ENCODE results near the gene DBN1. TPM values are rescaled to one million over a fixed set of nuclear protein-coding genes. Genes with fewer than 3 reads are reported as not detected.
A peak's percentile ranks its signal among the peaks of the same experiment; 100 is the strongest.

Gene DBN1
- total RNA-seq, 2 donors from 2014 or later, result 322 to 383 TPM

GRCh38 chr5:177429248-177430040 lies 44.0 kb downstream of the DBN1 start:
- no peaks in the 10 kb centered on the region for H3K9me3 Mint-ChIP-seq

GRCh38 chr5:177428574-177429217 lies 44.7 kb downstream of the DBN1 start:
- no peaks in the 10 kb centered on the region for H3K27me3 ChIP-seq (ENCODE audit: control insufficient read depth, insufficient read depth, low read length, poor library complexity, severe bottlenecking)
- DNase-seq, result peak; percentile 32
- Mint-ChIP-seq H3K4me1 (peaks cover 14% of the 10 kb centered on the region), H3K36me3 (ENCODE audit: low read depth) (peaks cover 10% of the 10 kb centered on the region), H3K9me3 (no peaks in the 10 kb centered on the region), H3K27ac (no peak overlapping the region), H3K27me3 (ENCODE audit: insufficient read depth) (peaks cover 7% of the 10 kb centered on the region), H3K4me3 (peak overlapping the region; percentile 74)
- no peak overlapping the region for H3K4me3 ChIP-seq (ENCODE audit: low read length)
- H3K9ac ChIP-seq (ENCODE audit: extremely low read depth, low read length, poor library complexity, severe bottlenecking), result no peak overlapping the region
- H3K4me1 ChIP-seq (ENCODE audit: control insufficient read depth, insufficient read depth, low read length), result no peaks in the 10 kb centered on the region
- WGBS, 2 experiments (ENCODE audit: insufficient coverage in 1 of 2, insufficient read length in 1 of 2), result 91 to 98% methylated on average over 9 to 10 of the region's 10 CpGs
- peaks cover 10% of the 10 kb centered on the region for H3K36me3 ChIP-seq (ENCODE audit: control insufficient read depth, insufficient read depth, low read length)
- no peaks in the 10 kb centered on the region for H3K9me3 ChIP-seq (ENCODE audit: control insufficient read depth, low read length)
- TF ChIP-seq CTCF (conservative IDR thresholded peaks at IDR 0.05), result no peak
- no peak overlapping the region for H3K27ac ChIP-seq (ENCODE audit: low read depth, low read length)

More at GRCh38 chr5:177429248-177430040, 44.0 kb downstream of the DBN1 start:
- H3K9ac ChIP-seq (ENCODE audit: extremely low read depth, low read length, poor library complexity, severe bottlenecking), result no peak overlapping the region
- TF ChIP-seq CTCF (conservative IDR thresholded peaks at IDR 0.05), result no peak
- H3K36me3 ChIP-seq (ENCODE audit: control insufficient read depth, insufficient read depth, low read length), result peaks cover 18% of the 10 kb centered on the region
- Mint-ChIP-seq H3K27ac (no peak overlapping the region), H3K36me3 (ENCODE audit: low read depth) (peaks cover 13% of the 10 kb centered on the region), H3K4me1 (peaks cover 14% of the 10 kb centered on the region), H3K27me3 (ENCODE audit: insufficient read depth) (peaks cover 2% of the 10 kb centered on the region), H3K4me3 (no peak overlapping the region)
- H3K9me3 ChIP-seq (ENCODE audit: control insufficient read depth, low read length), result no peaks in the 10 kb centered on the region
- no peak overlapping the region for H3K27ac ChIP-seq (ENCODE audit: low read depth, low read length)
- H3K27me3 ChIP-seq (ENCODE audit: control insufficient read depth, insufficient read depth, low read length, poor library complexity, severe bottlenecking), result no peaks in the 10 kb centered on the region
- WGBS, 2 experiments (ENCODE audit: insufficient coverage in 1 of 2, insufficient read length in 1 of 2), result 95% methylated on average over 4 to 6 of the region's 6 CpGs
- H3K4me1 ChIP-seq (ENCODE audit: control insufficient read depth, insufficient read depth, low read length), result no peaks in the 10 kb centered on the region
- no peak overlapping the region for H3K4me3 ChIP-seq (ENCODE audit: low read length)
- peak; percentile 43 for DNase-seq

- Histone ChIP-seq H3K27ac (ENCODE audit: low read depth, low read length) (no peak overlapping the region), H3K4me3 (ENCODE audit: low read length) (peak overlapping the region; percentile 90), H3K9ac (ENCODE audit: extremely low read depth, low read length, poor library complexity, severe bottlenecking) (peak overlapping the region; percentile 91), H3K27me3 (ENCODE audit: control insufficient read depth, insufficient read depth, low read length, poor library complexity, severe bottlenecking) (no peaks in the 10 kb centered on the region), H3K9me3 (ENCODE audit: control insufficient read depth, low read length) (no peaks in the 10 kb centered on the region), H3K36me3 (ENCODE audit: control insufficient read depth, insufficient read depth, low read length) (peaks cover 9% of the 10 kb centered on the region), H3K4me1 (ENCODE audit: control insufficient read depth, insufficient read depth, low read length) (no peaks in the 10 kb centered on the region)
- TF ChIP-seq CTCF (conservative IDR thresholded peaks at IDR 0.05), result no peak
- peaks cover 7% of the 10 kb centered on the region for H3K27me3 Mint-ChIP-seq (ENCODE audit: insufficient read depth)
- no peak overlapping the region for H3K27ac Mint-ChIP-seq
- peak; percentile 45 for DNase-seq
- H3K9me3 Mint-ChIP-seq, result no peaks in the 10 kb centered on the region
- H3K4me1 Mint-ChIP-seq, result peaks cover 14% of the 10 kb centered on the region
- peak overlapping the region; percentile 74 for H3K4me3 Mint-ChIP-seq
- 90 to 96% methylated on average over 6 to 11 of the region's 11 CpGs for WGBS, 2 experiments (ENCODE audit: insufficient coverage in 1 of 2, insufficient read length in 1 of 2)
- peaks cover 7% of the 10 kb centered on the region for H3K36me3 Mint-ChIP-seq (ENCODE audit: low read depth)
These were observed 45.4 kb downstream of the DBN1 start for GRCh38 chr5:177427919-177428573.
